CD14-positive monocyte (primary cell): ENCODE measurements around the gene SOWAHC. TPM values are rescaled to one million over a fixed set of nuclear protein-coding genes. Genes with fewer than 3 reads are reported as not detected.
A peak's percentile ranks its signal among the peaks of the same experiment; 100 is the strongest.

ENCODE experiments used
- DNase-seq, 3 donors: peaks; one replicate each; pipeline ENCODE4 v3.0.0-alpha.2; 2011 to 2022
- H2AFZ ChIP-seq: 2 replicates; pipeline ENCODE4 v1.6.0; 2012; ENCODE audit warnings: mild to moderate bottlenecking, low read depth, low read length, inconsistent platforms; ENCODE audit not compliant: insufficient read depth, poor library complexity, severe bottlenecking
- H3K27ac ChIP-seq, 2 donors: 1 replicate in 1 of 2; 2 replicates in 1 of 2; pipeline ENCODE4 v1.5.1; 2012 to 2013; ENCODE audit warnings: low read length in 2 of 2, control low read depth in 1 of 2, inconsistent platforms in 1 of 2, low read depth in 1 of 2, mild to moderate bottlenecking in 1 of 2
- H3K27me3 ChIP-seq, 2 donors: one replicate each; pipeline versions ENCODE4 v1.6.0 to v1.6.1; 2011 to 2013; ENCODE audit warnings: low read length in 2 of 2; ENCODE audit not compliant: control insufficient read depth in 2 of 2, insufficient read depth in 2 of 2
- H3K36me3 ChIP-seq, 2 donors: replicated peaks in 1 of 2; 1 replicate in 1 of 2; 2 replicates in 1 of 2; pipeline versions ENCODE4 v1.5.1 to v1.6.1; 2012 to 2013; ENCODE audit warnings: low read length in 2 of 2, control low read depth in 1 of 2, inconsistent platforms in 1 of 2, mild to moderate bottlenecking in 1 of 2; ENCODE audit not compliant: insufficient read depth in 2 of 2, control insufficient read depth in 1 of 2
- H3K4me1 ChIP-seq, 2 donors: 1 replicate in 1 of 2; 2 replicates in 1 of 2; pipeline versions ENCODE4 v1.5.1 to v1.6.1; 2012 to 2013; ENCODE audit warnings: low read length in 2 of 2, control low read depth in 1 of 2, inconsistent platforms in 1 of 2, mild to moderate bottlenecking in 1 of 2, moderate library complexity in 1 of 2; ENCODE audit not compliant: insufficient read depth in 2 of 2, control insufficient read depth in 1 of 2
- H3K4me2 ChIP-seq: replicated peaks from 2 replicates; pipeline ENCODE3; 2012; ENCODE audit warnings: low read length, moderate library complexity, mild to moderate bottlenecking; ENCODE audit not compliant: poor library complexity, severe bottlenecking; ENCODE audit errors: extremely low read depth
- H3K4me3 ChIP-seq, 3 experiments: fragments of 200-600 bp in 1 of 3; sonication (generic) in 1 of 3; replicated peaks in 1 of 3; 1 replicate in 2 of 3; 2 replicates in 1 of 3; pipeline ENCODE4 v1.5.1; 2011 to 2013; ENCODE audit warnings: low read length in 3 of 3, mild to moderate bottlenecking in 3 of 3, control low read depth in 2 of 3, low read depth in 2 of 3, inconsistent platforms in 1 of 3, moderate library complexity in 1 of 3
- H3K79me2 ChIP-seq: 2 replicates; pipeline ENCODE4 v1.6.0; 2012; ENCODE audit warnings: mild to moderate bottlenecking, control low read depth, inconsistent platforms, low read length, moderate library complexity; ENCODE audit not compliant: insufficient read depth
- H3K9ac ChIP-seq: 2 replicates; pipeline ENCODE4 v1.6.0; 2017; ENCODE audit warnings: low read length, mild to moderate bottlenecking; ENCODE audit not compliant: insufficient read depth, poor library complexity, severe bottlenecking
- H3K9me3 ChIP-seq, 2 donors: replicated peaks in 1 of 2; 1 replicate in 1 of 2; 2 replicates in 1 of 2; pipeline versions ENCODE4 v1.5.1 to v1.6.1; 2012 to 2013; ENCODE audit warnings: low read length in 2 of 2, control low read depth in 1 of 2; ENCODE audit not compliant: control insufficient read depth in 1 of 2, insufficient read depth in 1 of 2
- H4K20me1 ChIP-seq: 2 replicates; pipeline ENCODE4 v1.6.0; 2012; ENCODE audit warnings: mild to moderate bottlenecking, low read length, control low read depth, moderate library complexity; ENCODE audit not compliant: insufficient read depth
- H3K27ac Mint-ChIP-seq, 7 donors: one replicate each; pipeline ENCODE4 v1.8.0; 2020; ENCODE audit warnings: mild to moderate bottlenecking in 7 of 7, mixed read lengths in 7 of 7, moderate library complexity in 6 of 7, inconsistent platforms in 2 of 7
- H3K27me3 Mint-ChIP-seq, 3 donors: one replicate each; pipeline ENCODE4 v1.8.0; 2021 to 2022; ENCODE audit warnings: low read depth in 3 of 3, mild to moderate bottlenecking in 3 of 3, mixed read lengths in 3 of 3, moderate library complexity in 3 of 3, inconsistent platforms in 1 of 3
- H3K36me3 Mint-ChIP-seq, 2 donors: one replicate each; pipeline ENCODE4 v1.8.0; 2020; ENCODE audit warnings: mixed read lengths in 2 of 2, inconsistent platforms in 1 of 2, mild to moderate bottlenecking in 1 of 2
- H3K4me1 Mint-ChIP-seq: one replicate; pipeline ENCODE4 v1.8.0; 2020; ENCODE audit warnings: mild to moderate bottlenecking, mixed read lengths
- H3K4me3 Mint-ChIP-seq, 2 donors: one replicate each; pipeline ENCODE4 v1.8.0; 2020; ENCODE audit warnings: mild to moderate bottlenecking in 2 of 2, mixed read lengths in 2 of 2, moderate library complexity in 1 of 2
- H3K9me3 Mint-ChIP-seq, 7 donors: one replicate each; pipeline ENCODE4 v1.8.0; 2020 to 2022; ENCODE audit warnings: mixed read lengths in 7 of 7, mild to moderate bottlenecking in 6 of 7, moderate library complexity in 6 of 7, inconsistent platforms in 2 of 7
- WGBS: methylation state at CpG from one replicate; pipeline ENCODE4 v1.1.5; 2013; ENCODE audit warnings: missing lambda C conversion rate; ENCODE audit not compliant: insufficient coverage; 5-methylcytosine and 5-hydroxymethylcytosine counted together
- intact Hi-C, 2 donors: fragments of 100-400 bp; cut with micrococcal nuclease; formaldehyde crosslinking; loops; one replicate each; pipeline versions ENCODE4 v1.15.0 to v1.15.1; 2023
- polyA plus RNA-seq, 3 donors: library from polyadenylated mRNA; depleted of rRNA in 1 of 3; unstranded in 2 of 3; stranded (reverse) in 1 of 3; fragments of 300-500 nt in 2 of 3; fragments of >200 nt in 1 of 3; fragmentation: Illumina TruSeq in 2 of 3; gene quantifications; 1 replicate in 2 of 3; 2 replicates in 1 of 3; pipeline ENCODE4 v1.2.3, GENCODE V29; 2012 to 2021
- TF ChIP-seq, protein P1 (sequence below): fragments of 200-600 bp; IDR thresholded peaks from one replicate; pipeline ENCODE4 v1.8.0; 2022; ENCODE audit warnings: antibody characterized with exemption, mild to moderate bottlenecking

The SOWAHC gene
- polyA plus RNA-seq, 3 donors = 1.1 to 3.4 (median 2.7) TPM

DNA sequence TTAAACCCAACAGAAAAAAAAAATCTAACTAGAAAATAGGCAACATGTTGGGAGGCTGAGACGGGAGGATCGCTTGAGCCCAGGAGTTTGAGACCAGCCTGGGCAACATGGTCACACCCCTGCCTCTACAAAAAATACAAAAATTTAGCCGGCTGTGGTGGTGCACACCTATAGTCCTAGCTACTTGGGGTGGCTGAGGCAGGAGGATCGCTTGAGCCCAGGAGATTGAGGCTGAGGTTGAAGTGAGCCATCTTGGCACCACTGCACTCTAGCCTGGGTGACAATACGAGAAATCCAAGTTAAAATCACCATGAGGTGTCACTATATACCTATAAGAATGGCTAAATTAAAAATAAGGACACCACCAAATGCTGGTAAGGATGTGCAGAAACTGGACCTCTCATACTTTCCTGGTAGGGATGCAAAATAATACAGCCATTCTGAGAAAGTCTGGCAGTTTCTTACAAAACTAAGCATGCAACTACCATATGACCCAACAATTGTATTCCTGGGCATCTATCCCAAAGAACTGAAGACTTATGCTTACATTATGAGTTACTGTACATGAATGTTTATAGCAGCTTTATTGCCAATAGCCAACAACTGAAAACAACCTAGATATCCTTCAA, 2.6 kb upstream of the SOWAHC start:
- H3K9me3 Mint-ChIP-seq = peaks cover 0 to 20% (median 13%) of the 10 kb centered on the region in 7 donors
- H4K20me1 ChIP-seq = peaks cover 32% of the 10 kb centered on the region
- H3K4me1 ChIP-seq = peaks cover 24 to 38% of the 10 kb centered on the region in 2 donors
- H3K9ac ChIP-seq = no peak overlapping the region
- no peaks in the 10 kb centered on the region for H3K36me3 ChIP-seq
- no peak overlapping the region for H3K27ac ChIP-seq
- peaks cover 12 to 27% of the 10 kb centered on the region in 2 donors for H3K9me3 ChIP-seq
- peaks cover 65 to 79% (median 66%) of the 10 kb centered on the region in 3 donors for H3K27me3 Mint-ChIP-seq
- H3K4me2 ChIP-seq = no peak overlapping the region
- no peaks in the 10 kb centered on the region for H3K79me2 ChIP-seq
- H3K4me1 Mint-ChIP-seq = peaks cover 28% of the 10 kb centered on the region
- H2AFZ ChIP-seq = no peak overlapping the region
- peak in 2 of 3 donors; percentile 19 to 23 for DNase-seq
- peaks cover 68 to 81% of the 10 kb centered on the region in 2 donors for H3K27me3 ChIP-seq
- H3K36me3 Mint-ChIP-seq = peaks cover 9 to 13% of the 10 kb centered on the region in 2 donors
- H3K4me3 Mint-ChIP-seq = peak overlapping the region in 1 of 2 donors; percentile 92
- intact Hi-C loops = loop anchor here in 1 of 2 donors (5.0 kb wide), 1 partner anchor 394 kb away; no protein-coding TSS in a partner anchor
- no CpG with 5 or more reads among the region's 5 CpGs for WGBS
- TF ChIP-seq, protein P1, sequence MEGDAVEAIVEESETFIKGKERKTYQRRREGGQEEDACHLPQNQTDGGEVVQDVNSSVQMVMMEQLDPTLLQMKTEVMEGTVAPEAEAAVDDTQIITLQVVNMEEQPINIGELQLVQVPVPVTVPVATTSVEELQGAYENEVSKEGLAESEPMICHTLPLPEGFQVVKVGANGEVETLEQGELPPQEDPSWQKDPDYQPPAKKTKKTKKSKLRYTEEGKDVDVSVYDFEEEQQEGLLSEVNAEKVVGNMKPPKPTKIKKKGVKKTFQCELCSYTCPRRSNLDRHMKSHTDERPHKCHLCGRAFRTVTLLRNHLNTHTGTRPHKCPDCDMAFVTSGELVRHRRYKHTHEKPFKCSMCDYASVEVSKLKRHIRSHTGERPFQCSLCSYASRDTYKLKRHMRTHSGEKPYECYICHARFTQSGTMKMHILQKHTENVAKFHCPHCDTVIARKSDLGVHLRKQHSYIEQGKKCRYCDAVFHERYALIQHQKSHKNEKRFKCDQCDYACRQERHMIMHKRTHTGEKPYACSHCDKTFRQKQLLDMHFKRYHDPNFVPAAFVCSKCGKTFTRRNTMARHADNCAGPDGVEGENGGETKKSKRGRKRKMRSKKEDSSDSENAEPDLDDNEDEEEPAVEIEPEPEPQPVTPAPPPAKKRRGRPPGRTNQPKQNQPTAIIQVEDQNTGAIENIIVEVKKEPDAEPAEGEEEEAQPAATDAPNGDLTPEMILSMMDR = peak; percentile 23
- no peak overlapping the region for H3K4me3 ChIP-seq
- H3K27ac Mint-ChIP-seq = peak overlapping the region in 1 of 7 donors; percentile 40

DNA sequence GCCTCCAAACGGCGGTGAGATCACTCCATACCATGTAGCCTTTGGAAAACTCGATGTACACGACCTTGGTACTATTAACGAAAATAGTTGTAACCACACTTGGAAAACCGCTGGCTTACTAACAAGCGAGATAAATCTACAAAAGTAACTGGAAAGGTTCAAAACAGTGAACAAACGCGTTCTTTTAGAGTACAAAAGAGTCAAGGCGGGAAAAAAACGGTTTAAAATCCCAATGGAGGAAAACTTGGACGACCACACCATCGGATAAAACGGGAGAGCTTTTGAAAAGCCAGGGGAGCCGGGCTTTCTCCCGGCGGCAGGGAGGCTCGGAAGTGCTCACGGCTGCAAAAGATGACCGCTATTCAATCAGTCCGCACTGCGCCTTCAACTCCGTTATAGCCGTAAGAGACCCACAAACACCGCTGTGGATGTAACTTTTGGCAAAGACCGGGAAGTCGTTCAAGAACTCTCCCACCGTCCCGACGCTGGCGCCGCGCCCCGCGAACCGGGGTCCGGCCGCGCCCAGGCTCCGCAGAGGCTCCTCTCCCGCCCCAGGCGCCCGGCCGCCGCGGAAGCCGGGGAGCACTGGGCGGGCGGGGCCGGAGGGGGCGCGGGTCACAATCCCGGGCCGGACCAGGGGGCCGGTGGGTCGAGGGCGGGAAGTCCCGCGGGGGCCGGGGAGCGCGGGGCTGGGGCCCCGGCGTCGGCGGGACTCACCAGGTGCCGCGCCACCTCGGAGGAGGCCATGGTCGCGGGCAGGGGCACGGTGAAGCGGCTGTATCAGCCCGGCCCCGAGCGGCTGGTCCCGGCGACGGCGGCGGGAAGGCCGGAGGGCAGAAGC, 863 bp upstream of the SOWAHC start:
- H3K27me3 Mint-ChIP-seq = peaks cover 68 to 81% (median 81%) of the 10 kb centered on the region in 3 donors
- peaks cover 9 to 13% of the 10 kb centered on the region in 2 donors for H3K36me3 Mint-ChIP-seq
- H3K27me3 ChIP-seq = peaks cover 73 to 85% of the 10 kb centered on the region in 2 donors
- peak in 1 of 3 donors; percentile 26 for DNase-seq
- H4K20me1 ChIP-seq = peaks cover 30% of the 10 kb centered on the region
- peaks cover 24 to 38% of the 10 kb centered on the region in 2 donors for H3K4me1 ChIP-seq
- peak overlapping the region in 5 of 7 donors; percentile 10 to 96 (median 75) for H3K27ac Mint-ChIP-seq
- peak overlapping the region; percentile 80 for H2AFZ ChIP-seq
- peaks cover 0 to 20% (median 13%) of the 10 kb centered on the region in 7 donors for H3K9me3 Mint-ChIP-seq
- intact Hi-C loops = loop anchor here in 1 of 2 donors (5.0 kb wide), 1 partner anchor 396 kb away; no protein-coding TSS in a partner anchor
- peaks cover 12 to 27% of the 10 kb centered on the region in 2 donors for H3K9me3 ChIP-seq
- peak overlapping the region; percentile 71 for H3K9ac ChIP-seq
- no peaks in the 10 kb centered on the region for H3K36me3 ChIP-seq
- H3K79me2 ChIP-seq = no peaks in the 10 kb centered on the region
- H3K4me3 ChIP-seq = peak overlapping the region; percentile 32 to 78 (median 54)
- WGBS = under 1% methylated on average over 76 of the region's 82 CpGs
- peak overlapping the region; percentile 78 for H3K4me2 ChIP-seq
- peak overlapping the region; percentile 70 for H3K27ac ChIP-seq
- TF ChIP-seq, protein P1 = no peak
- peaks cover 30% of the 10 kb centered on the region for H3K4me1 Mint-ChIP-seq
- H3K4me3 Mint-ChIP-seq = peak overlapping the region; percentile 89 to 93
